IMR-90 (cell line): ENCODE results near the gene DYNLT4. TPM values are rescaled to one million over a fixed set of nuclear protein-coding genes. Genes with fewer than 3 reads are reported as not detected.

Experiments used
- ATAC-seq: fragments of 200-7000 bp; cut with Tn5 transposase; 2 replicates; pipeline ENCODE4 v1.9.1; 2020; ENCODE audit warnings: low read depth, mild to moderate bottlenecking, moderate library complexity
- BruUV-seq: library from RNA; stranded (reverse); fragments of 400-500 nt; replicated peaks from 2 replicates; lab custom pipeline; 2021; lab: Mats Ljungman, UMichigan
- CTCF ChIA-PET: fragments of 300-600 bp; formaldehyde crosslinking; extraction: SDS; loops from one replicate; lab custom pipeline; 2021; ENCODE audit warnings: antibody characterized with exemption; lab: Yijun Ruan, JAX
- POLR2A ChIA-PET: fragments of 300-600 bp; sonication (Branson Sonifier 250); formaldehyde crosslinking; loops from one replicate; lab custom pipeline; 2022; ENCODE audit warnings: antibody characterized with exemption; ENCODE audit not compliant: unreplicated experiment; lab: Charles Lee
- DNase-seq: peaks from one replicate; pipeline ENCODE4 v3.0.0; 2013
- H2AFZ ChIP-seq: replicated peaks from 2 replicates; pipeline ENCODE3; 2013; ENCODE audit warnings: low read length, mild to moderate bottlenecking; ENCODE audit not compliant: poor library complexity
- H2AK5ac ChIP-seq: 2 replicates; pipeline ENCODE4 v1.6.1; 2013; ENCODE audit warnings: low read depth, low read length, inconsistent platforms
- H2AK9ac ChIP-seq: replicated peaks from 2 replicates; pipeline ENCODE3; 2013; ENCODE audit warnings: mild to moderate bottlenecking, low read depth, low read length, moderate library complexity; ENCODE audit not compliant: poor library complexity
- H2BK120ac ChIP-seq: 2 replicates; pipeline ENCODE4 v1.6.1; 2013; ENCODE audit warnings: low read depth, low read length, inconsistent platforms
- H2BK15ac ChIP-seq: 3 replicates; pipeline ENCODE4 v1.6.1; 2013; ENCODE audit warnings: low read depth, low read length, inconsistent platforms
- H2BK20ac ChIP-seq: 2 replicates; pipeline ENCODE4 v1.6.1; 2013; ENCODE audit warnings: low read depth, mild to moderate bottlenecking, inconsistent platforms, low read length, moderate library complexity
- H2BK5ac ChIP-seq: 2 replicates; pipeline ENCODE4 v1.6.1; 2013; ENCODE audit warnings: mild to moderate bottlenecking, low read depth, low read length, inconsistent platforms; ENCODE audit not compliant: poor library complexity, severe bottlenecking
- H3K14ac ChIP-seq: replicated peaks from 2 replicates; pipeline ENCODE4 v1.6.1; 2013; ENCODE audit warnings: low read depth, low read length, inconsistent platforms
- H3K18ac ChIP-seq: 2 replicates; pipeline ENCODE4 v1.6.1; 2013; ENCODE audit warnings: low read depth, low read length, control low read depth
- H3K23ac ChIP-seq: 2 replicates; pipeline ENCODE4 v1.6.1; 2013; ENCODE audit warnings: low read depth, low read length, inconsistent platforms
- H3K27ac ChIP-seq: 2 replicates; pipeline ENCODE4 v1.5.1; 2013; ENCODE audit warnings: mild to moderate bottlenecking, control low read depth, low read length; ENCODE audit not compliant: insufficient read depth
- H3K27me3 ChIP-seq: 2 replicates; pipeline ENCODE4 v1.6.1; 2013; ENCODE audit warnings: low read length; ENCODE audit not compliant: control insufficient read depth, insufficient read depth
- H3K36me3 ChIP-seq: 2 replicates; pipeline ENCODE4 v1.6.1; 2013; ENCODE audit warnings: low read length, mixed read lengths; ENCODE audit not compliant: control insufficient read depth, insufficient read depth
- H3K4ac ChIP-seq: 2 replicates; pipeline ENCODE4 v1.6.1; 2013; ENCODE audit warnings: low read depth, low read length, inconsistent platforms
- H3K4me1 ChIP-seq: 2 replicates; pipeline ENCODE4 v1.6.1; 2013; ENCODE audit warnings: low read length, mixed read lengths; ENCODE audit not compliant: control insufficient read depth, insufficient read depth
- H3K4me2 ChIP-seq: 2 replicates; pipeline ENCODE4 v1.6.1; 2013; ENCODE audit warnings: low read depth, mild to moderate bottlenecking, control low read depth, low read length, moderate library complexity
- H3K4me3 ChIP-seq: 2 replicates; pipeline ENCODE4 v1.5.1; 2013; ENCODE audit warnings: low read depth, mild to moderate bottlenecking, control low read depth, low read length, moderate library complexity; ENCODE audit not compliant: insufficient read depth
- H3K56ac ChIP-seq: 2 replicates; pipeline ENCODE4 v1.6.1; 2013; ENCODE audit warnings: low read length, inconsistent platforms; ENCODE audit not compliant: insufficient read depth; ENCODE audit errors: extremely low read depth
- H3K79me1 ChIP-seq, 2 experiments: 2 replicates each; pipeline ENCODE4 v1.6.1; 2013; ENCODE audit warnings: low read length in 2 of 2, inconsistent platforms in 1 of 2, low read depth in 1 of 2
- H3K9ac ChIP-seq: 2 replicates; pipeline ENCODE4 v1.6.1; 2013; ENCODE audit warnings: low read depth, low read length, control low read depth
- H3K9me1 ChIP-seq: 2 replicates; pipeline ENCODE4 v1.6.1; 2013; ENCODE audit warnings: low read length, inconsistent platforms; ENCODE audit not compliant: insufficient read depth
- H3K9me3 ChIP-seq: 2 replicates; pipeline ENCODE4 v1.6.1; 2013; ENCODE audit warnings: low read length; ENCODE audit not compliant: control insufficient read depth, insufficient read depth
- H4K20me1 ChIP-seq: 2 replicates; pipeline ENCODE4 v1.6.1; 2013; ENCODE audit warnings: low read length, inconsistent platforms; ENCODE audit not compliant: insufficient read depth
- H4K5ac ChIP-seq: 2 replicates; pipeline ENCODE4 v1.6.1; 2013; ENCODE audit warnings: mild to moderate bottlenecking, low read depth, low read length, control low read depth
- H4K8ac ChIP-seq, 2 experiments: 2 replicates each; pipeline ENCODE4 v1.6.1; 2013; ENCODE audit warnings: low read depth in 2 of 2, low read length in 2 of 2, control low read depth in 1 of 2, inconsistent platforms in 1 of 2
- H4K91ac ChIP-seq: 2 replicates; pipeline ENCODE4 v1.6.1; 2013; ENCODE audit warnings: low read depth, low read length, inconsistent platforms; ENCODE audit not compliant: insufficient read depth
- MXI1 ChIP-seq: IDR thresholded peaks from 2 replicates; pipeline ENCODE4 v1.6.1; 2012; ENCODE audit warnings: low read depth, mild to moderate bottlenecking, low read length, moderate library complexity, borderline replicate concordance
- POLR2A ChIP-seq: IDR thresholded peaks from 2 replicates; pipeline ENCODE4 v1.6.1; 2012; ENCODE audit warnings: mild to moderate bottlenecking, low read depth, low read length
- SMC3 ChIP-seq: fragments of 150-350 bp; IDR thresholded peaks from 2 replicates; pipeline ENCODE4 v1.6.1; 2016; ENCODE audit warnings: low read depth, mild to moderate bottlenecking, antibody characterized with exemption, low read length, moderate library complexity
- USF2 ChIP-seq: fragments of 150-350 bp; IDR thresholded peaks from 2 replicates; pipeline ENCODE4 v1.6.1; 2017; ENCODE audit warnings: mild to moderate bottlenecking, antibody characterized with exemption, low read length, low read depth
- WGBS, 2 experiments: methylation state at CpG; one replicate each; pipeline versions ENCODE4 v1.1.5 to v1.1.7; 2013; ENCODE audit warnings: missing lambda C conversion rate in 2 of 2; ENCODE audit not compliant: insufficient read length in 1 of 2; ENCODE audit errors: extremely low coverage in 2 of 2; 5-methylcytosine and 5-hydroxymethylcytosine counted together
- dilution Hi-C: fragments of 300-500 bp; cut with HindIII; formaldehyde crosslinking; loops from one replicate; pipeline ENCODE4 v1.14.3; 2018; ENCODE audit warnings: low sequenced_read_pairs; ENCODE audit not compliant: unreplicated experiment
- in situ Hi-C: fragments of 300-500 bp; cut with MboI; formaldehyde crosslinking; loops from 3 replicates; pipeline ENCODE4 v1.14.3; 2019; ENCODE audit warnings: low sequenced_read_pairs, inconsistent platforms, mixed read lengths
- intact Hi-C: fragments of 100-400 bp; cut with micrococcal nuclease; formaldehyde crosslinking; loops from 2 replicates; pipeline ENCODE4 v1.10.0; 2022
- polyA plus RNA-seq, 3 experiments: library from polyadenylated mRNA; depleted of rRNA; stranded (reverse); fragments of >200 nt; gene quantifications; 2 replicates each; pipeline ENCODE4 v1.2.3, GENCODE V29; 2012; ENCODE audit warnings: low replicate concordance in 1 of 3
- total RNA-seq: library from RNA; depleted of rRNA; stranded (reverse); fragments of >200 nt; gene quantifications from 2 replicates; pipeline ENCODE4 v1.2.3, GENCODE V29; 2012

Gene DYNLT4
- total and polyA plus RNA-seq, 2 of the 4 experiments (the other 2 are of a cell fraction) = not detected

GRCh38 chr1:44802306-44803061 lies 4.7 kb downstream of the DYNLT4 start:
- H2BK5ac ChIP-seq = peak overlapping the region; percentile 71
- H3K23ac ChIP-seq = peak overlapping the region; percentile 91
- no peak overlapping the region for H4K5ac ChIP-seq
- peak overlapping the region; percentile 67 for H3K27ac ChIP-seq
- no peak overlapping the region for H3K56ac ChIP-seq
- in situ Hi-C loops = no loop called here
- peak overlapping the region; percentile 89 for H2AK9ac ChIP-seq
- H3K27me3 ChIP-seq = no peaks in the 10 kb centered on the region
- peaks cover 12% of the 10 kb centered on the region for H3K9me1 ChIP-seq
- BruUV-seq = no TSS peak
- H3K14ac ChIP-seq = peak overlapping the region; percentile 97
- peak overlapping the region; percentile 87 for H3K9ac ChIP-seq
- H3K4me1 ChIP-seq = peaks cover 20% of the 10 kb centered on the region
- peak overlapping the region; percentile 100 for H3K4me2 ChIP-seq
- ChIA-PET POLR2A (interaction anchor here (0.7 kb wide), 2 partner anchors 11 to 17 kb away, joined by 5 read pairs; no protein-coding TSS in a partner anchor), CTCF (interaction anchor here (0.6 kb wide), 1 partner anchor 36 kb away, joined by 3 read pairs; no protein-coding TSS in a partner anchor)
- H4K20me1 ChIP-seq = peaks cover 28% of the 10 kb centered on the region
- H4K91ac ChIP-seq = peak overlapping the region; percentile 5; the same call in 1 of the 2 replicates
- peaks cover 14 to 41% of the 10 kb centered on the region in 2 experiments; a peak in 3 of 4 replicates for H3K79me1 ChIP-seq
- H2AFZ ChIP-seq = no peak overlapping the region
- H3K9me3 ChIP-seq = no peaks in the 10 kb centered on the region
- peak overlapping the region; percentile 28 for H2BK120ac ChIP-seq
- H3K36me3 ChIP-seq = peaks cover 37% of the 10 kb centered on the region
- no peak for ATAC-seq
- H2AK5ac ChIP-seq = peak overlapping the region; percentile 90
- 80% methylated on average over 5 of the region's 13 CpGs; no CpG with 5 or more reads in 1 of the 2 experiments for WGBS, 2 experiments
- H3K4me3 ChIP-seq = peak overlapping the region; percentile 74
- H3K18ac ChIP-seq = peak overlapping the region; percentile 82
- no peak for DNase-seq
- intact Hi-C loops = loop anchor here (10.0 kb wide), 1 partner anchor 502 kb away; no protein-coding TSS in a partner anchor
- TF ChIP-seq USF2 (no peak), POLR2A (no peak), MXI1 (no peak), SMC3 (no peak)
- no peak overlapping the region for H4K8ac ChIP-seq
- peak overlapping the region; percentile 95 for H3K4ac ChIP-seq
- dilution Hi-C loops = no loop called here
- H2BK20ac ChIP-seq = no peak overlapping the region
- peak overlapping the region; percentile 4; the same call in 1 of the 3 replicates for H2BK15ac ChIP-seq
